NCI-H526 (cell line): ENCODE data around the gene PARK7.
"Not testable (repeated sequence)": the region's sequence is repeated elsewhere in the genome, so short reads cannot be mapped to it uniquely, and the experiment has no call there.

Experiments used
- DNase-seq, 2 experiments: peaks; one replicate each; lab custom pipeline; 2025; lab: John Stamatoyannopoulos, UW

Gene PARK7

GRCh38 chr1:7961216-7962013 lies at the start of gene PARK7:
Gene PARK7, plus strand, starts transcription at chr1:7961711. Its CDS starts 1,075 bp downstream, at chr1:7962786.
- DNase-seq, result peak; percentile 96 to 99

- no peak for DNase-seq
Observed at GRCh38 chr1:7912145-7912544, 49.4 kb upstream of the PARK7 start.

GRCh38 chr1:7912743-7913557 lies 48.6 kb upstream of the PARK7 start:
- no peak for DNase-seq

GRCh38 chr1:7915826-7916500 lies 45.5 kb upstream of the PARK7 start:
- DNase-seq, result no peak

- no peak for DNase-seq
Observed at GRCh38 chr1:7916501-7916830, 45.0 kb upstream of the PARK7 start.

GRCh38 chr1:7917971-7918370 lies 43.5 kb upstream of the PARK7 start:
- not testable (repeated sequence) for DNase-seq

- DNase-seq, result no peak
Observed at GRCh38 chr1:7919880-7920279, 41.6 kb upstream of the PARK7 start.

- DNase-seq, result no peak
Observed at GRCh38 chr1:7921796-7922195, 39.7 kb upstream of the PARK7 start.

GRCh38 chr1:7922301-7922700 lies 39.2 kb upstream of the PARK7 start:
- no peak for DNase-seq

- not testable (repeated sequence) for DNase-seq
Observed at GRCh38 chr1:7927061-7927460, 34.5 kb upstream of the PARK7 start.

- DNase-seq, result no peak
Observed at GRCh38 chr1:7928247-7928646, 33.3 kb upstream of the PARK7 start.

- no peak for DNase-seq
Observed at GRCh38 chr1:7929637-7930036, 31.9 kb upstream of the PARK7 start.

- no peak for DNase-seq
Observed at GRCh38 chr1:7930645-7931445, 30.7 kb upstream of the PARK7 start.

- DNase-seq, result no peak
Observed at GRCh38 chr1:7931446-7931812, 30.1 kb upstream of the PARK7 start.

GRCh38 chr1:7932524-7933138 lies 28.9 kb upstream of the PARK7 start:
- DNase-seq, result peak; percentile 26 to 52

GRCh38 chr1:7938070-7938469 lies 23.4 kb upstream of the PARK7 start:
- no peak for DNase-seq

GRCh38 chr1:7940034-7940433 lies 21.5 kb upstream of the PARK7 start:
- DNase-seq, result no peak

GRCh38 chr1:7940745-7941436 lies 20.6 kb upstream of the PARK7 start, which contains the start of gene TNFRSF9:
Gene TNFRSF9, minus strand, starts transcription at chr1:7940839. Its CDS starts 845 bp downstream, at chr1:7939994.
- DNase-seq, result peak in 1 of 2 experiments; percentile 5

GRCh38 chr1:7941437-7941793 lies 20.1 kb upstream of the PARK7 start:
- no peak for DNase-seq

GRCh38 chr1:7942214-7942921 lies 19.1 kb upstream of the PARK7 start:
- DNase-seq, result peak in 1 of 2 experiments; percentile 70
